ENCODE data around the gene INO80D.
A peak's percentile ranks its signal among the peaks of the same experiment; 100 is the strongest.
"Not testable (repeated sequence)": the region's sequence is repeated elsewhere in the genome, so short reads cannot be mapped to it uniquely, and the experiment has no call there.

INO80D gene

GRCh38 chr2:206096876-206097275 lies 10.9 kb upstream of the INO80D start:
- no peaks in the 10 kb centered on the region for H3K36me3 Mint-ChIP-seq (ENCODE audit: low read depth)
- peaks cover 7% of the 10 kb centered on the region for H3K4me1 Mint-ChIP-seq (ENCODE audit: low read depth)
- no peak overlapping the region for H3K4me3 Mint-ChIP-seq
- H3K27me3 Mint-ChIP-seq: no peaks in the 10 kb centered on the region
- H3K27ac Mint-ChIP-seq: no peak overlapping the region
- H3K9me3 Mint-ChIP-seq: no peaks in the 10 kb centered on the region
- DNase-seq: no peak

GRCh38 chr2:206095536-206096332 lies 9.8 kb upstream of the INO80D start:
- no peak for DNase-seq
- H3K4me1 Mint-ChIP-seq (ENCODE audit: low read depth): peaks cover 10% of the 10 kb centered on the region
- no peak overlapping the region for H3K27ac Mint-ChIP-seq
- no peaks in the 10 kb centered on the region for H3K9me3 Mint-ChIP-seq
- H3K4me3 Mint-ChIP-seq: no peak overlapping the region
- H3K27me3 Mint-ChIP-seq: no peaks in the 10 kb centered on the region
- no peaks in the 10 kb centered on the region for H3K36me3 Mint-ChIP-seq (ENCODE audit: low read depth)

GRCh38 chr2:206092297-206092696 lies 6.3 kb upstream of the INO80D start:
- Mint-ChIP-seq H3K27ac (no peak overlapping the region), H3K9me3 (no peaks in the 10 kb centered on the region), H3K4me1 (ENCODE audit: low read depth) (peaks cover 18% of the 10 kb centered on the region), H3K4me3 (no peak overlapping the region), H3K27me3 (no peaks in the 10 kb centered on the region), H3K36me3 (ENCODE audit: low read depth) (peaks cover 4% of the 10 kb centered on the region)
- DNase-seq: no peak

- no peaks in the 10 kb centered on the region for H3K9me3 Mint-ChIP-seq
- no peak overlapping the region for H3K4me3 Mint-ChIP-seq
- H3K27ac Mint-ChIP-seq: no peak overlapping the region
- H3K36me3 Mint-ChIP-seq (ENCODE audit: low read depth): peaks cover 26% of the 10 kb centered on the region
- H3K4me1 Mint-ChIP-seq (ENCODE audit: low read depth): peaks cover 37% of the 10 kb centered on the region
- no peaks in the 10 kb centered on the region for H3K27me3 Mint-ChIP-seq
- no peak for DNase-seq
Measured at GRCh38 chr2:206088248-206088647, 2.3 kb upstream of the INO80D start.

- Mint-ChIP-seq H3K4me1 (ENCODE audit: low read depth) (peaks cover 35% of the 10 kb centered on the region), H3K9me3 (no peaks in the 10 kb centered on the region), H3K4me3 (peak overlapping the region; percentile 99), H3K27me3 (no peaks in the 10 kb centered on the region), H3K36me3 (ENCODE audit: low read depth) (peaks cover 28% of the 10 kb centered on the region), H3K27ac (peak overlapping the region; percentile 85)
- no peak for DNase-seq
Measured at GRCh38 chr2:206086716-206087350, 859 bp upstream of the INO80D start.

GRCh38 chr2:206084870-206085741 lies 868 bp downstream of the INO80D start:
- Mint-ChIP-seq H3K27ac (peak overlapping the region; percentile 99), H3K27me3 (no peaks in the 10 kb centered on the region), H3K4me1 (ENCODE audit: low read depth) (peaks cover 44% of the 10 kb centered on the region), H3K36me3 (ENCODE audit: low read depth) (peaks cover 28% of the 10 kb centered on the region), H3K9me3 (no peaks in the 10 kb centered on the region), H3K4me3 (peak overlapping the region; percentile 99)
- peak; percentile 78 for DNase-seq

GRCh38 chr2:206084439-206084869 lies 1.5 kb downstream of the INO80D start:
- Mint-ChIP-seq H3K9me3 (no peaks in the 10 kb centered on the region), H3K36me3 (ENCODE audit: low read depth) (peaks cover 26% of the 10 kb centered on the region), H3K4me1 (ENCODE audit: low read depth) (peaks cover 48% of the 10 kb centered on the region), H3K27ac (peak overlapping the region; percentile 98), H3K27me3 (no peaks in the 10 kb centered on the region), H3K4me3 (peak overlapping the region; percentile 98)
- peak; percentile 55 for DNase-seq

GRCh38 chr2:206083602-206084438 lies 2.2 kb downstream of the INO80D start:
- peak overlapping the region; percentile 98 for H3K4me3 Mint-ChIP-seq

GRCh38 chr2:206082298-206082843 lies 3.6 kb downstream of the INO80D start:
- H3K27ac Mint-ChIP-seq: no peak overlapping the region
- peaks cover 56% of the 10 kb centered on the region for H3K4me1 Mint-ChIP-seq (ENCODE audit: low read depth)
- no peaks in the 10 kb centered on the region for H3K27me3 Mint-ChIP-seq
- no peak for DNase-seq
- no peak overlapping the region for H3K4me3 Mint-ChIP-seq
- H3K36me3 Mint-ChIP-seq (ENCODE audit: low read depth): peaks cover 25% of the 10 kb centered on the region
- no peaks in the 10 kb centered on the region for H3K9me3 Mint-ChIP-seq

More at GRCh38 chr2:206083602-206084438, 2.2 kb downstream of the INO80D start:
- H3K9me3 Mint-ChIP-seq: no peaks in the 10 kb centered on the region
- peak; percentile 38 for DNase-seq
- H3K27ac Mint-ChIP-seq: peak overlapping the region; percentile 98
- peaks cover 25% of the 10 kb centered on the region for H3K36me3 Mint-ChIP-seq (ENCODE audit: low read depth)
- no peaks in the 10 kb centered on the region for H3K27me3 Mint-ChIP-seq
- peaks cover 49% of the 10 kb centered on the region for H3K4me1 Mint-ChIP-seq (ENCODE audit: low read depth)

GRCh38 chr2:206080927-206081326 lies 5.0 kb downstream of the INO80D start:
- Mint-ChIP-seq H3K36me3 (ENCODE audit: low read depth) (peaks cover 16% of the 10 kb centered on the region), H3K4me1 (ENCODE audit: low read depth) (peaks cover 53% of the 10 kb centered on the region), H3K4me3 (no peak overlapping the region), H3K9me3 (no peaks in the 10 kb centered on the region), H3K27ac (no peak overlapping the region), H3K27me3 (no peaks in the 10 kb centered on the region)
- no peak for DNase-seq

- DNase-seq: no peak
- no peaks in the 10 kb centered on the region for H3K27me3 Mint-ChIP-seq
- H3K36me3 Mint-ChIP-seq (ENCODE audit: low read depth): peaks cover 15% of the 10 kb centered on the region
- no peak overlapping the region for H3K27ac Mint-ChIP-seq
- no peaks in the 10 kb centered on the region for H3K9me3 Mint-ChIP-seq
- H3K4me3 Mint-ChIP-seq: no peak overlapping the region
- H3K4me1 Mint-ChIP-seq (ENCODE audit: low read depth): peaks cover 56% of the 10 kb centered on the region
Measured at GRCh38 chr2:206079699-206080465, 6.1 kb downstream of the INO80D start.

GRCh38 chr2:206077879-206078278 lies 8.1 kb downstream of the INO80D start:
- not testable (repeated sequence) for H3K27ac Mint-ChIP-seq, H3K27me3 Mint-ChIP-seq, DNase-seq, H3K4me3 Mint-ChIP-seq, H3K9me3 Mint-ChIP-seq
- H3K36me3 Mint-ChIP-seq (ENCODE audit: low read depth): peaks cover 16% of the 10 kb centered on the region
- peaks cover 54% of the 10 kb centered on the region for H3K4me1 Mint-ChIP-seq (ENCODE audit: low read depth)

GRCh38 chr2:206075113-206075512 lies 10.9 kb downstream of the INO80D start:
- no peak overlapping the region for H3K27ac Mint-ChIP-seq
- no peak overlapping the region for H3K4me3 Mint-ChIP-seq
- no peaks in the 10 kb centered on the region for H3K27me3 Mint-ChIP-seq
- DNase-seq: no peak
- H3K9me3 Mint-ChIP-seq: no peaks in the 10 kb centered on the region
- H3K36me3 Mint-ChIP-seq (ENCODE audit: low read depth): peaks cover 23% of the 10 kb centered on the region
- peaks cover 47% of the 10 kb centered on the region for H3K4me1 Mint-ChIP-seq (ENCODE audit: low read depth)
